HG03575 (cell line): ENCODE results near the gene CHPF2.

Source experiments
- ATAC-seq: cut with Tn5 transposase; IDR thresholded peaks from one replicate; pipeline ENCODE4 v1.9.1; 2021; ENCODE audit not compliant: unreplicated experiment, insufficient number of reproducible peaks, low FRiP score; ENCODE audit errors: extremely low read depth

The CHPF2 gene

DNA sequence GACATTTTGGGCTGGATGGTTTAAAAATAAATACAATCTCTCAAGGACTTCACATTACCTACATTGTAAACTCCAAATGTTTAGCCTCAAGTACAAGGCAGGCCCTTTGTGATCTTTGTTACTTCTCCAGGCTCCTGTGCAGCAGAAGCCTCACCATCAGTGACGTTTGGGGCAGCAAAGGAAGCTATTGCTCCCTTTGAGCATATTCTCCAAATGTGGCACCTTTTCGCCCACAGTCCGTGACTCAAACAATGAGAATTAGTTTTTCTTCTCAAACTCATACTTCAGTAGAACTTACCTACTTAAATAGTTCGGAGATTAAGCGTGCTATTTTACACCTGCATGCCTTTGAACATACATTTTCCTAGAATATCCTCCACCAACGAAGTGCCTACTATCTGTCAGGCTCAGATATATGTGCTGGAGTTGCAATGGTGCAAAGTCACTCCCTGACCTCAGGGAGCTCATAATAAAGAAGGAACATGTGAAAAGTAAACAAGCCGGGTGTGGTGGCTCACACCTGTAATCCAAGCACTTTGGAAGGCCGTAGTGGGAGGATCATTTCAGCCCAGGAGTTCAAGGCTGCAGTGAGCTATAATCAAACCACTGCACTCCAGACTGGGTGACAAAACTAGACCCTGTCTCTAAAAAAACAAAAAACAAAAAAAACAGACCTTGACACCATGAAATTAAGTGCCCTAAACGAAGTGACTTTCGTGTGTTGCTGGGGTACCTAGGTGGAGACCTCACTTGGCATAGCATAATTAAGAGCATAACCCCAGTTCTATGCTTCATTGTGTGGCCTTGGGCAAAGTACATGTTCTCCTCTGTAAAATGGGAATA, 4.0 kb upstream of the CHPF2 start:
- ATAC-seq: no peak

DNA sequence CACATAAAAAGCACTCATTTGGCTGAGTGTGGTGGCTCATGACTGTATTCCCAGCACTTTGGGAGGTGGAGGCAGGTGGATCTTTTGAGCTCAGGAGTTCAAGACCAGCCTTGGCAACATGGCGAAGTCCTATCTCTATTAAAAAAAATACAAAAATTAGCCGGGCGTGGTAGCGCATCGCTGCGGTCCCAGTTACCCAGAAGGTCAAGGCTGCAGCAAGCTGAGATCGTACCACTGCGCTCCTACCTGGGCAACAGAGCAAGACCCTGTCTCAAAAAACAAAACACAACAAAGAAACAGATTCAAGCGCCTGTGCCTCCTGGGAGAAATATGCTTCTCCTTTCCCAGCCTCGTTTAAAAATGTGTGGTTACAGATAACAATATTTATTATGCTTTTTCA, 3.0 kb upstream of the CHPF2 start:
- no peak for ATAC-seq

DNA sequence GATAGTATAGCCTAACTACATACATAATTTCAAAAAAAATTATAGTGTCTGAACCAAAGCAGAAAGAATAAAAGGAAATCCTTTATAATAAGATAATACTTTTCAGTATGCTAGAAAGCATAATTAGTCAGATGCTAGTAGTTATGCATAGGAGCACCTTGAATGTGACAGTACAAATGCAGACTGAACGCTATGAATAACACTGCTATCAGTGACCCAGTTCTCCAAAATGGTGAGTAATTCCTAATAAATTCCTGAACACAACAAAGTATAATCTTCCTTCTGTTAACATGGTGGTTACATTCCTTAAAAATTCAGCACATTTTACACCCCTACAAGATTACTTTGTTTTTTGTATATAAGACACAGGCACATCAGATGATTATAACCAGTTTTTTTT, 1.2 kb upstream of the CHPF2 start:
- ATAC-seq: no peak

DNA sequence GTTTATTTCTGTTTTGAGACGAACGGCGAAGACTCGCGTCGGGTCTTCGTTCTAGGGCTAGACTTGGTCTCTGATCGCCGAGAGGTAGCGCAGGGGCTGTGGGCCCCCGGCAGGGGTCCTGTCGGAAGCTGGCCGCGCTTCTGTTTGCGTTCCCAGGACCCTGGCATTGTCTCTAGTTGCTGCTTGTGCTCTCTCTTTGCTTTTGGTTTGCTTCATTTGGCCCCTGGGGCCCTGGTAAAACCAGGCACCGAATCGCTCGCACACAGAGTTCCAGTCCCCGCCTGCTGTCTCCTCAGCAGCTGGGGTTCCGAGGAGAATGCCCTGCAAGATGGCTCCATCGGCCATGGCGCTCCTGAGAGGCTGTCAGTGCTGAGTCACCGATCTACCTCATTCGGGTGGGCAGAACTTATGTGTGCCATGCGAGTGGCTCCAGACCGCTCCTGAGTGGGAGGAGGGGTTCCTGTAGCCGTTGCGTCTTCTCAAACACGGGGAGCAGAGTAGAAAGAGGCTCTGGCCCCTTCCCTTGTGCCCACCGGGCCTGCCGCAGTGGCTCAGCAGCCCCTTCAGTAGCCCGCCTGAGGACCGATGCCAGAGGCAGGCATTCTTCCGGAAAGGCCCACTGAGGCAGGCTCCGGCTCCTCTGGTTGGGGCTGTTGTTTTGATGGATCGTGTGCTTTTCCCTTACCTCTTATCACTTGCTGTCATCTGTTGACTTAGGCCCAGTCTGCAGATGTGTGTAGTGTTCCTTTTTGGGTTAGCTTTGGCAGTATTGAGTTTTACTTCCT, 826 bp downstream of the CHPF2 start:
- ATAC-seq: no peak

DNA sequence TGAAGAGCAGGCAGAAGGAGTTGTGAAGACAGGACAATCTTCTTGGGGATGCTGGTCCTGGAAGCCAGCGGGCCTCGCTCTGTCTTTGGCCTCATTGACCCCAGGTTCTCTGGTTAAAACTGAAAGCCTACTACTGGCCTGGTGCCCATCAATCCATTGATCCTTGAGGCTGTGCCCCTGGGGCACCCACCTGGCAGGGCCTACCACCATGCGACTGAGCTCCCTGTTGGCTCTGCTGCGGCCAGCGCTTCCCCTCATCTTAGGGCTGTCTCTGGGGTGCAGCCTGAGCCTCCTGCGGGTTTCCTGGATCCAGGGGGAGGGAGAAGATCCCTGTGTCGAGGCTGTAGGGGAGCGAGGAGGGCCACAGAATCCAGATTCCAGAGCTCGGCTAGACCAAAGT, 1.5 kb downstream of the CHPF2 start:
- ATAC-seq: no peak

DNA sequence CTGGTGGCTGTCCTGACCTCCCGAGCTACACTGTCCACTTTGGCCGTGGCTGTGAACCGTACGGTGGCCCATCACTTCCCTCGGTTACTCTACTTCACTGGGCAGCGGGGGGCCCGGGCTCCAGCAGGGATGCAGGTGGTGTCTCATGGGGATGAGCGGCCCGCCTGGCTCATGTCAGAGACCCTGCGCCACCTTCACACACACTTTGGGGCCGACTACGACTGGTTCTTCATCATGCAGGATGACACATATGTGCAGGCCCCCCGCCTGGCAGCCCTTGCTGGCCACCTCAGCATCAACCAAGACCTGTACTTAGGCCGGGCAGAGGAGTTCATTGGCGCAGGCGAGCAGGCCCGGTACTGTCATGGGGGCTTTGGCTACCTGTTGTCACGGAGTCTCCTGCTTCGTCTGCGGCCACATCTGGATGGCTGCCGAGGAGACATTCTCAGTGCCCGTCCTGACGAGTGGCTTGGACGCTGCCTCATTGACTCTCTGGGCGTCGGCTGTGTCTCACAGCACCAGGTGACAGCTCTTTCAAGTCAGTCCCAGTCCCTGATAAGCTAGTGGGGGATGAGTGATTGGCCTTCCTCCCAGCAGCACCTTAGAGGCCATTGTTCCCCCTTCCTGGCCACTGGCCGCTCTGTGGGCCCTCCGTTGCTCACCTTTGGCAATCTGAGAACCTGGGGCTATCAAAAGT, 3.0 kb downstream of the CHPF2 start:
- no peak for ATAC-seq

DNA sequence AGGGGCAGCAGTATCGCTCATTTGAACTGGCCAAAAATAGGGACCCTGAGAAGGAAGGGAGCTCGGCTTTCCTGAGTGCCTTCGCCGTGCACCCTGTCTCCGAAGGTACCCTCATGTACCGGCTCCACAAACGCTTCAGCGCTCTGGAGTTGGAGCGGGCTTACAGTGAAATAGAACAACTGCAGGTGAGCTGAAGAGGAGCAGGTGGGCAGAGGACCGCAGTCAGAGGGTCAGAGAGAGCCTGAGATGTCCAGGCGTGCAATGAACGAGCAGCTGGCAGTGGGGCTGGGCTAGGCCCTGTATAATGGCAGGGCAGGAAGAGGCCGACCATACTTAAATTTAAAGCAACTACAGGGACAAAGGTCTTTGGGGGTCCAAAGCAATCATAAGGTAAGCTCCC, 4.1 kb downstream of the CHPF2 start:
- ATAC-seq: no peak

DNA sequence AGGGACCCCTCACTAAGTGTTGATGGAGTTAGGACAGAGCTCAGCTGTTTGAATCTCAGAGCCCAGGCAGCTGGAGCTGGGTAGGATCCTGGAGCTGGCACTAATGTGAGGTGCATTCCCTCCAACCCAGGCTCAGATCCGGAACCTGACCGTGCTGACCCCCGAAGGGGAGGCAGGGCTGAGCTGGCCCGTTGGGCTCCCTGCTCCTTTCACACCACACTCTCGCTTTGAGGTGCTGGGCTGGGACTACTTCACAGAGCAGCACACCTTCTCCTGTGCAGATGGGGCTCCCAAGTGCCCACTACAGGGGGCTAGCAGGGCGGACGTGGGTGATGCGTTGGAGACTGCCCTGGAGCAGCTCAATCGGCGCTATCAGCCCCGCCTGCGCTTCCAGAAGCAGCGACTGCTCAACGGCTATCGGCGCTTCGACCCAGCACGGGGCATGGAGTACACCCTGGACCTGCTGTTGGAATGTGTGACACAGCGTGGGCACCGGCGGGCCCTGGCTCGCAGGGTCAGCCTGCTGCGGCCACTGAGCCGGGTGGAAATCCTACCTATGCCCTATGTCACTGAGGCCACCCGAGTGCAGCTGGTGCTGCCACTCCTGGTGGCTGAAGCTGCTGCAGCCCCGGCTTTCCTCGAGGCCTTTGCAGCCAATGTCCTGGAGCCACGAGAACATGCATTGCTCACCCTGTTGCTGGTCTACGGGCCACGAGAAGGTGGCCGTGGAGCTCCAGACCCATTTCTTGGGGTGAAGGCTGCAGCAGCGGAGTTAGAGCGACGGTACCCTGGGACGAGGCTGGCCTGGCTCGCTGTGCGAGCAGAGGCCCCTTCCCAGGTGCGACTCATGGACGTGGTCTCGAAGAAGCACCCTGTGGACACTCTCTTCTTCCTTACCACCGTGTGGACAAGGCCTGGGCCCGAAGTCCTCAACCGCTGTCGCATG, 5.2 kb downstream of the CHPF2 start:
- no peak for ATAC-seq

DNA sequence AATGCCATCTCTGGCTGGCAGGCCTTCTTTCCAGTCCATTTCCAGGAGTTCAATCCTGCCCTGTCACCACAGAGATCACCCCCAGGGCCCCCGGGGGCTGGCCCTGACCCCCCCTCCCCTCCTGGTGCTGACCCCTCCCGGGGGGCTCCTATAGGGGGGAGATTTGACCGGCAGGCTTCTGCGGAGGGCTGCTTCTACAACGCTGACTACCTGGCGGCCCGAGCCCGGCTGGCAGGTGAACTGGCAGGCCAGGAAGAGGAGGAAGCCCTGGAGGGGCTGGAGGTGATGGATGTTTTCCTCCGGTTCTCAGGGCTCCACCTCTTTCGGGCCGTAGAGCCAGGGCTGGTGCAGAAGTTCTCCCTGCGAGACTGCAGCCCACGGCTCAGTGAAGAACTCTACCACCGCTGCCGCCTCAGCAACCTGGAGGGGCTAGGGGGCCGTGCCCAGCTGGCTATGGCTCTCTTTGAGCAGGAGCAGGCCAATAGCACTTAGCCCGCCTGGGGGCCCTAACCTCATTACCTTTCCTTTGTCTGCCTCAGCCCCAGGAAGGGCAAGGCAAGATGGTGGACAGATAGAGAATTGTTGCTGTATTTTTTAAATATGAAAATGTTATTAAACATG, 6.0 kb downstream of the CHPF2 start:
- ATAC-seq: no peak

DNA sequence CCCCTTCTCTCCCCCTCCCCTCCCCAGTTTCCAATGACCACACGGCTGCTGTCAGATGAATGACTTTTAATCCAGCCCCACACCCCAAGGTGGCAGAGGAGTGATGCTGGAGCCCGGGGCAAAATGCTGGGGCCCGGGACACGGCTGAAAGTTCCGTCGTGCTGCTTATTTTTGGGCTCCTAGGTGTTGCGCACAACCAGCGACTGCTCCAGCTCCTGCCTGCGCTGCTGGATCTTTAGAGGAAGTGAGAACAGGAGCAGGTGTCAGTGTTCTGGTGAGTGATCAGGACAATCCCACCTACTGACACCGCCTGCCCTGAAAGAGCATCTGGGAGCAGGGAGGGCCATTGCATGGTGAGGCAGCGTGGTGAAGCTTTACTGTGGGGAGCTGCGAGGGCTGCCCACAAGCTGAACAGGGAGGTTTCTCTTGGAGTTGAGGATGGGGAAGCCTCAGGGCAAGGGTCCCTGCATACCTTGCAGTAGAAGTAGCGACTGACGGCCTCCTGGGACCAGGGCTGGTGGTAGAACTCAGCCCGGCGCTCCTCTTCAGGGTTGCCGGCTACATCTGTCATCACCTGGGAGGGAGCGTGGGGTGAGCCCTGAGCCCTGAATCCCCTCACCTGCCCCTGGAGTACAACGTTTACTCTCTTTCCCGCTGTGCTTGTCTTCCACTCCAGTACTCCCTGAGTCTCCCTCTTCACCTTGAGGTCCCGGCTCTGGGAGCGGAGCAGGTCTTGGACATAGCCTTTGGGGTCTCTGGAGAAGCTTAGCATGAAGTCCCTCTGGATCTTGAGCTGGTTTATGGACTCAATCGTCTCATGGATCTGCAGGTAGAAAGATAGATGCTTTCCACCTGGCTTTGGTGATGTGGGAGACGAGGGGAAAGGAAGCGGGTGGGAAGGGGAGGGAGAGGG, 6.9 kb downstream of the CHPF2 start:
- ATAC-seq: no peak

DNA sequence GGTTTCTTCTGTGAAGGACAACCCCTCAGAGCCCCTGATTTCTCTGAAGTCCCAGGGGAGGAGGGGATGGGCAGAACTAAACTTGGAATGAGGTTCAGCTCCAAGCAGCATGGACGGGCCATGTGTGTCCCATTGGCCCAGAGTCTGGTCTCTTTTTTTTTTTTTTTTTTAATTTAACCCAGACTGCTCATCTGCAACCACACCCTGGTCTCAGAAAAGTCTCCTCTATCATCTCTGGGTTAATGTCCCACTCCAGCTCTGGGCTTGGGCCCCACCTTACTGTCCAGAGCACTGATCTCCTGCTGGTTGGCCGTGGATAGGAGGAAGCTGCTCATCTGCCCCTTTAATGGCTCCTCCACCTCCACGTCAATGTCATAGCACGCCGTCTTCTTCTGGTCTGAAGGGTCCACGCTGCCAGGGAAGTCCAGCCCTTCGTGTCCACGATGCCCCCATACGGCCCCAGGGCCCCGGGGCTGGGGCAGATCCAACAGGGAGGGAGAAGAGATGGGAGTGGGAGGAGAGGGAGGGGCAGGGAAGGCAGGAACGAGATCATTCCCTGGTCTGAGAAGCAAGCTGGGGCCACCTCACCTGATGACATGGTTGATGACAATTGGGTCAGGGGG, 7.7 kb downstream of the CHPF2 start:
- no peak for ATAC-seq

DNA sequence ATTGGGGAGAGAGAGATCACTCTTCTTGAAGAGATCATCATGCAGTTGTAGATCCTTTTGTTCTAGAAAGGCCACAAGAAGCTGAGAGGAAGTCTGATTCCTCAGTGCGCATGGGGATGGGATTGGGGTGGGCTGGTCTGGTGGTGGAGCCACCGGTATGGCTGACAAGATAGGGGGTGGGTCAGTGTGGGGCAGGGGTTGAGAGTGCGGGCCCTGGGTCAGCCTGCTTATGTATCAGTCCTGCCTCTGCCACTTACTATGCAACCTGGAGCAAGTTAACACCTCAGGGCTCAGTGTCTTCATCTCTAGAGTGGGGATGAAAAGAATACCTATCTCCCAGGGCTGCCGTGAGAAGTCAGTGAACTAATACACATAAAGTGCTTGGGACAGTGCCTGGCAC, 8.3 kb downstream of the CHPF2 start:
- ATAC-seq: no peak

DNA sequence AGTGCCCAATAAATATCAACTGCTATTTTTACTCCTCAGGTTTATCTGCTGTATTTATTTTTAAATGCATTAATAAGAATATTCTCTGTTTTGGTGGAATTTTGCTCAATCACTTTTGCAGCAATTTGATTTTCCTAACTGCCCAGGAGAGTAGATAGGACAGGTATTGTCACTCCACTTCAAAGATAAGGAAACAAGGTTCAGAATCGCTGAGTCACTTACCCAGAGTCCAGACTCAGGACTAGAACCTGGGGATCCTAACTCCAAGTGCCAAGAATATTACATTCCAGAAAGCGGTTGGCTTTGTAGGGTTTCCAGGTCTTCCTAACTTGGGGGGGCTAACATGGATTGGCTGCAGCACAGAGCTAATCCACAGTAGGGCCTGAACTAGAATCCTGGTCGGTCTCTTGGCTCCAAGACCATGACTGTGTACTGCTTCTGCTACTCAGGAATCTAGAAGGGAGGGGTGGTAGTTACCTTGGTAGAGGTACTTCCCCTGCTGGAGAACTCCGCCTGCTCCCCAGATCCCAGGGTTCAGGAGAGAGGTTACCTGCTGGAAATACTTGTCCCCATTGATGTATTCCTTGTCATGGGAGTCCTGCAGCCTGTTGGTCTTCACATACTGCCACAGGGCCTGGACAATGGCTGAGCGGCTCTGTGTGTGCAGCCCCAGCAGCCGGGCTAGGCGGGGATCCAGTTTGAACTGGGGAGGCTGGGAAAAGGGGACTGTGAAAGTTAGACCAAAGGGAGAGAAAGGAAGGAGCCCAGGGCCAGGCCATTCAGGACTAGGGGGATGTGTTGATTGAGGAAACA, 8.9 kb downstream of the CHPF2 start:
- ATAC-seq: no peak

DNA sequence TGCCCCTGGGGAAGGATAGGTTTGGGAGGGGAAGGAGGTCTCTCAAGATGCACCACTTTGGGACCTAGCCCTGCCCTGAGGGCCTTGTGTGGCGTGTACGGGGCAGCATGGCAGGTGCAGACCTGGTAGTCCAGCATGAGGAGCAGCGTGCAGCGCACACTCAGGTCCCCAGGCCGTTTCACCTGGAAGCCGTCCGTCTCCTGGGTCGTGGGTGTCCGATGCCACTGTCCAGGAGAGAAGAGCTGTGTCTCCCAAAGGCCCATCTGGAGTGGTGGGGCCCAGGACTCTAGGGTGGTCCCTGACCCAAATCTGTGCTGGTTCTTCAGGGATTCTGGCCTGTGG, 9.4 kb downstream of the CHPF2 start:
- ATAC-seq: no peak

DNA sequence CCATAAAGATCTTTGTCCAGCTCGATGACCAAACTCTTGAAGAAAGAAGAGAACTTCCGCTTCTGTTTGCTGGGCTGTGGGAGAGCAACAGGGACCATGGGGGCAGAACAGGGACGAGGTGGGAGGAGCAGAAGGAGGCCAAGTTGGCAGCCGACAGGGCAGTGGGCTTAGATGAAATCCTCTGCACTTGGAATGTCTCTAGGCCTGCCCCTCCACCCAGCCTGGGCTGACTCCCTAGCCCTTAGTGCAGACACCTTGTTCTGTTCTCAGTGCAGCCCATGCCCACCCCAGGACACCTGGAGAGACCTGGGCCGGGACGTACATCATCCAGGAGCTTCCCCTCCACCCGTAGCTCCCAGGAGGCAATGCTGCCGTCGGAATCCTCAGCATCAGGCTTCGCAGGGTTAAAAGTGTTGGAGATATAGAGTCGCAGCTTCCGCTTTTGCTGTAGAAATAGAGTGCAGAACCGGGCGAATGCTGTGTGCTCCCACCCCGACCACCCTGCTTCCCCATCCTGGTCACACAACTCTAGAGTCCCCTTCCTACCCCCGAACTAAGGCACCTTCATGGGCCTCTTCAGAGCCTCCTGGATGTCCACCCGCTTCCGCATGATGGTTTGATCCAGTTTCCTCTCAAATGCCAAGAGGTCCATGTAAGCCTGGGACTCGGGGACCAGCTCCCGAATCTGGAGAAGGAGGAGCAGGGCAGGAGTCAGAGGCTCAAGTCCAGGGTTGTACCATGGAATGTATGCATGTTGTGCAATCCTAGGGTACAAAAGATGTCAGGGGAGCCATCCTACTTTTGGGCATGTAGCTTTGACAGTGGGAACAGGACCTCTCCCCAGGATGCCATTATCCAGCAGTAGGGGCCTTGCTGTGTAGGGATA, 10.1 kb downstream of the CHPF2 start:
- no peak for ATAC-seq

DNA sequence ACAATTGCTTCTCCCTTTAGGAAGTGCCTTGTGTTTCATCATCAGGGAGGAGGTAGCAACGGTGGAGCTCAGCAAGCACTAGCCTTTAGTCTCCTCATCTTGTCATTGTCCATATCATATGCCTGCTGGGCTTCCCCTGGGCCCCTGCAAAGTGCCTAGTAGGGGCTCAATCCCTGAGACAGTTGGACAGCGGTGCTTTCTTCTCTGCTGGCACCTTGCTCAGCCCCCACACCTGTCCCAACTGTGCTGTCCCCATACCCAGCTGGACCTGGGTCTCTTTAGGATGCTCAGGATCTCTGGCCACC, 10.7 kb downstream of the CHPF2 start:
- no peak for ATAC-seq
